HS-5 (cell line): Measurements from ENCODE around the gene IL18R1.
"Not testable (repeated sequence)": the region's sequence is repeated elsewhere in the genome, so short reads cannot be mapped to it uniquely, and the experiment has no call there.

ENCODE experiments used
- DNase-seq: peaks from one replicate; pipeline ENCODE4 v3.0.0-alpha.2; 2012; ENCODE audit warnings: low read depth

The IL18R1 gene, protein sequence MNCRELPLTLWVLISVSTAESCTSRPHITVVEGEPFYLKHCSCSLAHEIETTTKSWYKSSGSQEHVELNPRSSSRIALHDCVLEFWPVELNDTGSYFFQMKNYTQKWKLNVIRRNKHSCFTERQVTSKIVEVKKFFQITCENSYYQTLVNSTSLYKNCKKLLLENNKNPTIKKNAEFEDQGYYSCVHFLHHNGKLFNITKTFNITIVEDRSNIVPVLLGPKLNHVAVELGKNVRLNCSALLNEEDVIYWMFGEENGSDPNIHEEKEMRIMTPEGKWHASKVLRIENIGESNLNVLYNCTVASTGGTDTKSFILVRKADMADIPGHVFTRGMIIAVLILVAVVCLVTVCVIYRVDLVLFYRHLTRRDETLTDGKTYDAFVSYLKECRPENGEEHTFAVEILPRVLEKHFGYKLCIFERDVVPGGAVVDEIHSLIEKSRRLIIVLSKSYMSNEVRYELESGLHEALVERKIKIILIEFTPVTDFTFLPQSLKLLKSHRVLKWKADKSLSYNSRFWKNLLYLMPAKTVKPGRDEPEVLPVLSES

DNA sequence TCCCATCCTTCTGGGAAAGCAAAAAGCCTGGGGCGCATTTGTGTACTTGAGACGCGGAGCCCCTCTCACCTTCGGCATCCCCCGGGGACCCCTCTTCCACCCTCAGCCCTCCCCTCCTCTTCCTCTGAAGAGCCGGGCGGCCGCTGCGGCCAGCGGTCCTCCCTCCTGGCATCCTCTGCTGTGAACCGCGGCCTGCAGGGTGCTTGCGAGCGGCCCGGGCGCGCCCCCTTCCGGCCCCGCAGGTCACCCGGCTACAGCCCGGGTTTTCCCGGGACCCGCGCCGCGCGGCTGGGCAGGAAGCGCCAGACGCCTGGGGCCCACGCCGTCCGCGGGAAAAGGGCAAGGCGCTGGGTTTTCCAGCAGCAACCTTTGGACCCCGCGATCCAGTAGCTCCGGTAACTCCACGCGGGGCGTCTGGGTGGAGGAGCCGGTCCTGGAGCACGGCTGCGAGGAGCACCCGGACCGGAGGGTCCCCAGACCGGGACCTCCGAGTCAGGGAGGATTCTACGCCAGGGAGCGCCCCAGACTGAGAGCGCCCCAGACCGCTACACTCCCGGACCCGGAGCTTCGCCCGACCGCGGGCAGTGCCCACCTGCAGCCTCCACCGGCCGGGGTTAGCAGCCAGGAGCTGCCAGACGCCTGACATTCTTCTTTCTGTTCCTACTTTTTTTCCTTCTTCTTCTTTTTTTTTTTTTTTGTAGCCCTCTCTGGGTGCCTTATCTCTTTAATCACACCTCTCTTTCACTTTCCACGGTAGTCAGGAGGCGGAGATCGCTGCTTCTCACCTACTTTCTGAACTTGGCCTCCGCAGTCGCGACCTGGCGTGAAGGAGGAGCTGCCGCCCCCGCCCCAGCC, at the start of gene IL18R1:
IL18R1 (plus strand) TSS at position 271 of the 855 bp plus-strand sequence. CDS start 6,865 bp downstream, outside the sequence.
- no peak for DNase-seq

DNA sequence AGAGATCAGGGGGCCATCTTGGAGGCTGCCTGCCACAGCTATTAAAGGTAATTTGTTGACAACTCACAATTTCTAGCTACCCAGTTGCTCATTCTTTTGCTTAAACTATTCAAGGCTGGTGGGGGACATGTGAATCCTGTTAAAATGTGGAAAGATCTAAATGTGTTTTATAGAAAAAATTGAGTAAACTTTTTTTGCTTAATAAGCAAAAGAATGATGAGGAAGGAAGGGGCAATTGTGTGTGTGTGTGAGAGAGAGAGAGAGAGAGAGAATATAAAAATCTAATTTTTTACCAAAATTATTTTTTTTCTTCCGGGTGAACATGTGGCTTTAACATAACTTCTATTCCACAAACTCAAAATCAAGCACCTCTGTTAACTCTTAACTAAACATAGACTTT, 49.5 kb upstream of the IL18R1 start:
- no peak for DNase-seq

DNA sequence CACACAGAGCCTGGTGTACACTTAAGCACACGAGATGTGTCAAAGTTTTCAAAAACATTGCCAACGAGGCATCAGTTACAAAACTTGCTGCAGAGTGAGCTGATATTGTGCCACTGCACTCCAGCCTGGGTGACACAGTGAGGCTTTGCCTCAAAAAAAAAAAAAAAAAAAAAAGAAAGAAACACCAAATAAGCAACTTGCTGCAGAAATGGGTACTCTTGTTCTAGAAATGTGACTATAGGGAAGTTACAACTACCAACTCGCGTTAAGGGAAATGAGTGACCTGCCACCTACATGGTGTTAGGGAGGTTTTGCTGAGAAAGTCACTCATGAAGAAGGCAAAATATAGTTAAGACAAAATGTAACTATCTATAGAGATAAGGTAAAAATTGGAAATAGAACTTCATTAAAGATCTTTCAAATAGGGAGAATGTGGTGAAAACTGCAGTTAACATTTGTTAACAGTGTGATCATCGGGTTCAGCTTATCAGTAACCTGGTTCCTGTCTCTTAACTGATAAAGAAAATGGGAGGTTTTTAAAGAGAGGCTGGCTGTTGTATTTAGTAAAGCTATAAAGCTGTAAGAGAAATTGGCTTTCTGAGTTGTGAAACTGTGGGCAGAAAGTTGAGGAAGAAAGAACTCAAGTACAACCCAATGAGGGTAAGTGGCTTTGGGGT, 44.5 kb upstream of the IL18R1 start, which contains the start of gene IL1RL1:
IL1RL1 (plus strand) TSS at position 600 of the 677 bp plus-strand sequence. CDS start 26,702 bp downstream, outside the sequence.
- no peak for DNase-seq

DNA sequence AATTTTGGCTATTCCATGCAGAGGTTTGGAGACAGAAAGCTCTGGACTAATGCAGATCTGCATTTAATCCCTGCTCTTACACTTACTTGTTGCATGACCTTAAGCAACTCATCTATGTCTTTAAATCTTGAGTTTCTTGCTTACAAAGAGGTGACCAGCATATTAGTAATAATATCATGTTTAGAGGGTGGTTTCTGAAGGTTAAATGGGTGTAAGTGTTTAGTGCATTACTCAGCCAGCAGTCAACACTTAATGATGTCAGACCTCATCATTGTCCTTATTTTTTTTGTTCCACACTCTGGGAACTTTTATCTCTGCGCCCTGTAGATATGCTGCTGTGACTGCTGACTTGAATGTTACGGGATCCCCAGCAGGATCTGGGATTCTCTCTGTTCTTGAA, 42.6 kb upstream of the IL18R1 start:
- peak; percentile 44 for DNase-seq

DNA sequence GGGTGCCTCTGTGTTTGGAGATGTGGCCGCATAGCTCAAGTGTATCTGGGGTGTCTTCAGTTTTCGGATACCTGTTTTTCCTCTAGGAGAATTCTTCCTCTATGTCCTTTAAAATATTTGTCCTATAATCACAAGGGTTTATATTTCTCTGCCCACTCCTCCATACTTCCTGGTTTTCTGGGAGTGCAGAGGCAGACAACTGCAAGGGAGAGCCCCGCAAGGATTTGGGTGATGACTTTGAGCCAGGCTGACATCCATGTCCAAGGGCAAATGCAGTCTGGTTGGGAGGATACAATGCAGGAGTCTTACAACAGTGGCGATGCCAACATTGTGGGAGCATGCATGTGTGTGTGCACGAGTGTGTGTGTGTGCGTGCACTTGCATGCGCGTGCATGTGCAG, 42.1 kb upstream of the IL18R1 start:
- no peak for DNase-seq

DNA sequence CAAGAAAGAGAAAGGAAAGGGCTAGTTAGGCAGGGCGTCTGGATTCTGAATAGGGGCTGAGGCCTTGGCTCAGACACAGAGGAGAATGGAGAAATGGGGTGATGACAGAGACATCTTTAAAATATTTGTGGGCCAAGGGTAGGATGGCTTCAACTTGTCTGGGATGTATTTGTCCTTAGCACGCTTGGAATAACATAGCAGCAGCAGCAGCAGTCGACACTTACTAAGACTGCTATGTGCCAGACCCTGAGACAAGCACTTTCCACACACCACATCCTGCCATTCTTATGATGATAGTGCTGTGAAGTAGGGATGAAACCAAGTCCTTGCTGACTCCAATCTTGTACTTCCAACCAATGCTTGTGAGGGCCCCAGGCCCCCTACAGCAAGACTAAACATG, 41.6 kb upstream of the IL18R1 start:
- DNase-seq = no peak

DNA sequence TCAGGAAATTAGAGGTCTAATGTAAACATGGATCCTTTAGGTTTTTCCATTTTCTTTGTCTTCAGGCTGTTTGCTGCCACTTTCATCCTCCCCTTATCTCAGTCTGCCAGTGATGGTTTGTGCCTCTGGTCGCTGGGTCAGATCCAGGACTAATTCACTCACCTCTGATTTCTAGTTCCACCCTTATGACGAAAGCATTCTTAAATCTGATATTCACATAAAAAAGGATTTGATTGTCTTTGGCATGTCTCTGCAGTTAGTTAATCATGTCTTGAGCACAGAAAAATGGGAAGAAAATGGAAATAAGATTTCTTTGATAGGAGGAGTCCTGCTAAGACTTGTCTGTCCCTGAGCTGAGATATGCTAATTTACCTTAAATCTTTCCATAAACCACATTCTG, 39.7 kb upstream of the IL18R1 start:
- DNase-seq = no peak

DNA sequence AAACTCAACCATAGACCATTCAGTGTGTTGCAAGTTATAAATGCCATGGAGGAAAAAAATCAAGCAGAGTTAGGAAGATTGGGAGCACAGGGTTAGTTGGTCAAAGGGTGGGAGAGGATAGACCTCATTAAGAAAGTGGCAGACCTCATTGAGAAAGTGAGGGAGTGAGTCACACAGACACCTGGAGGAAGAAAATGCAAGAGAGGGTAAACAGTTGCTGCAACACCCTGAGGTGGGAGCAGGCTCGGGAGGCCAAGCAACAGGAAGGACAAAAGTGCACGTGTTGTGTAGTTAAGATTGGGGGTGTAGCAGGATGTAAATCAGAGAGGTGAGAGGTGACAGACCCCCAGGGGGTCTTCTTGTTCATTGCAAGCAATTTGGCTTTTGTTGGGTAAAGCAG, 37.9 kb upstream of the IL18R1 start:
- DNase-seq = no peak

DNA sequence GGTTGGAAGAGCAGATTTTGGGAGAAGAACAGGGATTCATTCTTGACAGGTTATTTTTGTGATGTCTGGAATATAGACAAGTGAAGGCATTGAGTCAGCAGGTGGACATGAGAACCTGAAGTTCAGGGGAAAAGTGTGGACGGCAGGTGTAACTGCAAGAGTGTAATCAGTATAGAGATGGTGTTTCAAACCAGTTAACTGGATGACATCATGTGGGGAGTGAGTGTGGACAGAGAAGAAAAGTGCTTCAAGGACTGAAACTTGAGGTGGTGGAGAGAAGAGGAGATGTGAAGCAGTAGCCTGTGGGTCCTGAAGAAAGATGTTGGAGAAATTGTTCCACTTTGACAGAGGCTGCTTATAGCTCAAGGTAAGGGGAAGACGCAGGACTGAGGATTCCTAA, 37.2 kb upstream of the IL18R1 start:
- no peak for DNase-seq

DNA sequence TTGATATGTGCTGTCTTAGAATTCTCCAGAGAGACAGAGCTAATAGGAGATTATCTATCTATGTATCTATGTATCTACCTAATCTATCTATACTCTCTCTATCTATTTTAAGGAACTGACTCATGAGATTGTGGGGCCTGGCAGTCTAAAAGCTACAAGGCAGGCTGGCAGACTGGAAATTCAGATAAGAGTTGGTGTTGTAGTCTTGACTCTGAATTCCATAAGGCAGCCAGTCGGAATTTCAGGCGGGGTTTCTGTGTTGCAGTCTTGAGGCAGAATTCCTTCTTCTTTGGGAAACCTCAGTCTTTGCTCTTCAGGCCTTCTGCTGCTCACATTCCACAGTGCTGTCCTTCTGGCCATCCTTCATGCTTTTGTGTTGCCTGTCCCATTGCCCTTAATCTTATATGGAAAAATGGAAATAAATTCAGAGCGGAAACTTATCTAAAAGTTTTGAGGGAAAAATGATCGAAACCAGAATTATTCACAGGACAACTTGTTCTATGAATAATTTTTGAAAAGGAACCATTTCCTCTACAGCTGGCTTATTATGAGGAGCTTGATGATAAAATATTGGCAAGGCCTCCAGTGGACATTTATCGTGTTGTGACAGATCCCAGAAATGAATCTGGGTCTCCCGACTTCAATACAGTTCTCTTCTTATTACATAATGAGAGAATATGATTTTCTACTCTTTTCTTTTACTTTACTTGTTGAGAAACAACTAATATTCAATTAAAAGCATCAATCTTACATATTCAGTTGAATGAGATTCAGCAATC, 33.5 kb upstream of the IL18R1 start:
- no peak for DNase-seq

DNA sequence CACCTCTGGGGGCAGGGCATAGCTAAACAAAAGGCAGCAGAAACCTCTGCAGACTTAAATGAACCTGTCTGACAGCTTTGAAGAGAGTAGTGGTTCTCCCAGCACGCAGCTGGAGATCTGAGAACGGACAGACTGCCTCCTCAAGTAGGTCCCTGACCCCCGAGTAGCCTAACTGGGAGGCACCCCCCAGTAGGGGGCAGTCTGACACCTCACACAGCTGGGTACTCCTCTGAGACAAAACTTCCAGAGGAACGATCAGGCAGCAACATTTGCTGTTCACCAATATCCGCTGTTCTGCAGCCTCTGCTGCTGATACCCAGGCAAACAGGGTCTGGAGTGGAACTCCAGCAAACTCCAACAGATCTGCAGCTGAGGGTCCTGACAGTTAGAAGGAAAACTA, 30.7 kb upstream of the IL18R1 start:
- DNase-seq = not testable (repeated sequence)

DNA sequence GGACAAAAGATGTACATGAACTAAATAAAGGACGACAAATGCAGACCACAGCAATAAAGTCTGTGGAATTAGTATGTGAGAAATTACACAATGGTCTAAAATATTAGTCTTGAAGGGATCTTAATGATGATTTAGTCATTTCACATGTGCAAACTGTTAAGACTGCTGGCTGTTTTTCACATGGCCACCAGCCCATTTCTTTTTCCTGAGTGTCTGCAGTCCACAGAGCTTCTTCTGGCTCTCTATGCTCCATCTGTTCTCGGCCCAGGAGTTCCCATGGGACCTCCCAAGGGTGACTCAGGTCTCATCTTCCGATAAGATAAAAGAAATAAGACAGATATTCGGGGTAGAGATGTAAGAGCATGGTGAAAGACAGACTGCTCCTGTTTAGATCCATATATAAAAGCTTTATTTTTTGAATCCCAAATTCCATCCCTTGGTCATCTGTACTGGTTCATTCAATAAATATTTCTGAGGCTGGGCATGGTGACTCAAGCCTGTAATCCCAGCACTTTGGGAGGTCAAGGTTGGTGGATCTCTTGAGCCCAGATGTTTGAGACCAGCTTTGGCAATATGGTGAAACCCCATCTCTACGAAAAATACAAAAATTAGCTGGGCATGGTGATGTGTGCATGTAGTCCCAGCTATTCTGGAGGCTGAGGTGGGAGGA, 24.1 kb upstream of the IL18R1 start:
- DNase-seq = no peak

DNA sequence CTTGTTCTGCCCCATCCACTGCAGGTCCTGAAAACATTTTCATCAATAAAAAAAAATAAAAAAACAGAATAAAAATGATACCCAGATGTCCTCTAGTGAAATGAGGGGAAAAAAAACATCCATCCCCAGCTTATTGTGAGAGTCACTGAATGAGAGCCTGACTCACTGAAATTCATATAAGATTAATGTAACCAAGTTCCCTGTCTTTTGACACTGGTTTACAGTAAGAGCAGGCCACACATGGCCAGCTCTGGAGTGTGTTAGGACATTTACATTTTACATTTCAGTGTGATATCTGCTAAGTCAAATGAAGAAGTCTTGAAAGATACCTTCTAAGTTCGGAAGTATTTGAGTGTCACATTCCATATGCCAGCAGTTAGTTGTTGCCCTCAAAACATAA, 21.1 kb upstream of the IL18R1 start:
- DNase-seq = no peak

DNA sequence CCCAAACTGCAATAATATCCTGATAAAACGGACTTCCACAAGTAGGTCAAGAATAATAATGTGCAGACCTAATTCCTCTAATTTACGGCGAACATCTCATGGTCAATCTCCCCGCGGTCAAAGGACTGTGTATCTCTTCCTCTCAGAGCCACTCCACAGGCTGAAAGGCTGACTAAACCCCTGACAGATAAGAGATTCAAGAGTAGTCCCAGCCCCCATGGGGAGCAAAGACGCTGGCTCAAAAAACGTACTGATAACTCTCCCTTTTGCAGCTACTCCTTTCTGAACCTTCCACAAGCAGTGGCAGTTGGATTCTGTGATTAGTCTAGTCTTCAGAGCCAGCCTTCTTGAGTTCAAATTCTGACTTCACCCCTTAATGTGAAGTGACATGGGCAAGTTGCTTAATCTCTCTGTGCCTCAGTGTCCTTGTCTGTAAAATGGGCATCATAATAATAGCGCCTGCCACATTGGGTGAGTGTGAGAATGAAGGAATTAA, 19.7 kb upstream of the IL18R1 start:
- no peak for DNase-seq

DNA sequence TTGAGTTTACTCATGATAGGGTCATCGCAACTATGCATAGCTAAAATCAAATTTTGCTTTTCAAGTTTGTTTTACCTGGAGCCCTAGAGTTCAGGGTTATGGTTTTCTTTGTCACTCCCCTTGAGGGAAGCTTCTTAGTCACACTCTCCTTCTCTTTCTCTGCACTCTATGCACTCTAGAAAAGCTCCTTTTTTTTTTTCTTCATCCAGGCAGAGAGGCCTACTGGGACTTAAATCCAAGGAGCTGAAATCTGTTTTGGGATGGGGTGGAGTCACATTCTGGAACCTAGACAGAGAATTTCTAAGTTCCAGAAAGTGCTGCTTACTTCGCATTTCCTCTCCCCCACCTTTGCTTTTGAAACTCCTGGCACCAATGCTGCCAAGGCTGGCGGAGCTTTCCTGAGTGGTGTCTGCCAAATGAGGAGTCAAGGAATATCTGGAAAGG, 19.1 kb upstream of the IL18R1 start:
- DNase-seq = no peak

DNA sequence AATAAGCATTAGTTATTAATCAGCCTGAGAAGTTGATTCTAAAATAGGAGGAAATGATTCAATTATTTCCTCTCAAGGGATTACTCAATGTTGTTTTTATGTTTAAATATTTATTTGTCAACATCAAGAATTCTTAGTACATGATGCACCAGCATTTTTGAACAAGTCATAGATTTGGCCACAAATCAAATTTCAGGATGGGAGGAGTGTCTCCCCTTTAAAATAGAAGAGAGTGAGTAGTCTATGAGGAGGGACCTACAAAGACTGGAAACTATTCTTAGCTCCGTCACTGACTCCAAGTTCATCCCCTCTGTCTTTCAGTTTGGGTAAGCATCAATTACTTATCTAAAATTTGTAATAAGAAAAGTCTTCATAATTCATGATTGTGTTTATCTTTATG, 18.6 kb upstream of the IL18R1 start:
- no peak for DNase-seq

DNA sequence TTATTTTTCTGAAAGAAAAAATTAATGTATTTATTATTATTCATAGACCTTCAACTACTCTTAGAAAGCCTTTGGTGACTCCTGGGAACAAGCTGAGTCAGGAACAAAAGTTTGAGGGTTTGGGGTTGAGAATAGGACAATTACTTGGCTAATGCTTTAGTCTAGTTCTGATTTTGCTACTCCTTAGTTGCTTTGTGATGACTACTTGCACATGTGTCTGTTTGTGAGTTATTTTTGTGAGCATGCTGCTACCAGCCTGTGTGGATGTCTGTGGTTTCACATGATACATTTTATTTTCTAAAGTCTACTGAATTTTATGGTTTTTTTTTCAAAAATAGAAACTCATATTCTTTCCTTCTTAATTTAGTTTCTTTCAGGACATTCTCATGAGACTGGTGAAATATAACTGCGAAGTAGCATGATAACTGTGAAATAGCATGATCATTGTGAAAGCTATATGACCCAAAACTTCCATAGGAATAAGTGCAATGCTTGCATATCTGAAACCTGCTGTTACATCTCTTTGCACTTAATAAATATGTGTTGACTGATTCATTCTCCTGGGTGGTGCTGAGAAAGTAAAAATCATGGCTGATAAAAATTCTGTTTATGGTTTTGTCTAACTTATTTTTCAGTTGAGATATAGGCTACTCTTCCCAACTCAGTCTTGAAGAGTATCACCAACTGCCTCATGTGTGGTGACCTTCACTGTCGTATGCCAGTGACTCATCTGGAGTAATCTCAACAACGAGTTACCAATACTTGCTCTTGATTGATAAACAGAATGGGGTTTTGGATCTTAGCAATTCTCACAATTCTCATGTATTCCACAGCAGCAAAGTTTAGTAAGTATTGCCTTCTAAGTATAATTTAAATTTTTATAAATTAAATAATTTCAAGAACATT, 17.9 kb upstream of the IL18R1 start:
- DNase-seq = no peak

DNA sequence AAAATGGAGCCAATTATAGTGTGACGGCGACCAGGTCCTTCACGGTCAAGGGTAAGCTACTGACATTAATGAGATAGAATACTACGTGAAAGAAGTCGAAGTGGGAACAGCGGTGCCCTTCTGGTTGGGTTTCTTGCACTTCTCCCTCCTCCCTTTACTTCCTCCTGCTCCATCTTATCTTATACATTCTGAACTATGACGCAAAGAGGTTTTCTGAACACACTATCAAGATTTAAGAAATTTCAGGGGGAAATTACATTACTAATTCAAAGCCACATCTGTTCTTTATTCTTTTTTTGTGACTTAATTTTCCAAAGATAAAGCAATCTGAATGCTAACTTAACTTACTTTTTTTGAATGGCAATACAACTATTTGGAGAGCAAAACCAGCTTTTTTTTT, 14.8 kb upstream of the IL18R1 start:
- no peak for DNase-seq

DNA sequence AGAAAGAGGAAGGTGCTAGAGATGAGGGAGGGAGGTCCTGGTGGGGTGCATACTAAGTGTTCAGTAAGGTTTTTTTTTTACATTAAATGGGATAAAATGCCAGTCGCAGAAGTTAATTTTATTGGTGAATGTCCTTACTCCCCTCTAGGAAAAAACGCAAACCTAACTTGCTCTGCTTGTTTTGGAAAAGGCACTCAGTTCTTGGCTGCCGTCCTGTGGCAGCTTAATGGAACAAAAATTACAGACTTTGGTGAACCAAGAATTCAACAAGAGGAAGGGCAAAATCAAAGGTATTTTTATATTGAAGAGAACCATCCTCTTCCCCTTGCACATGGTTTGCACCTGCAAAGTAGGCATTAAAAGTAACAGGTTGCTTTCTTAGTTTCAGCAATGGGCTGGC, 12.7 kb upstream of the IL18R1 start:
- no peak for DNase-seq

DNA sequence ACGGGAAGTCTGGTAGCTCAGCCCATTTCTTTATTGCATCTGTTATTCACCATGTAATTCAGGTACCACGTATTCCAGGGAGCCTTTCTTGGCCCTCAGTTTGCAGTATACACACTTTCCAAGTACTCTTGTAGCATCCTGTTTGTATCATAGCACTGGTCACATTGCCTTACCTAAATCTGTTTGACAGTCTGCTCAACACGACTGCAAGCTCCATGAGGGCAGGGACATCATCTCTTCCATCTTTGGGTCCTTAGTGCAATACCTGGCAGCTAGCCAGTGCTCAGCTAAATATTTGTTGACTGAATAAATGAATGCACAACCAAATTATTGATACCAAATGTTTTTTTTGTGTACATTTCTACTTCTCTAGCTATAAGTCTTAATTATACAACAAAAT, 11.2 kb upstream of the IL18R1 start:
- no peak for DNase-seq
